DOHH2 (cell line): ENCODE results near the gene ZNF30.

Experiments used
- H3F3A ChIP-seq: fragments of 200-600 bp; sonication (generic), shearing (Covaris generic); 2 replicates; pipeline ENCODE4 v1.6.0; 2016; ENCODE audit warnings: antibody characterized with exemption, mild to moderate bottlenecking; ENCODE audit not compliant: control insufficient read depth, insufficient read depth
- H3K27ac ChIP-seq: fragments of 200-600 bp; sonication (generic); 2 replicates; pipeline ENCODE4 v1.5.1; 2014; ENCODE audit warnings: low read depth, mild to moderate bottlenecking, low read length, moderate library complexity
- H3K27me3 ChIP-seq: fragments of 200-600 bp; sonication (generic); 2 replicates; pipeline ENCODE4 v1.6.1; 2014; ENCODE audit warnings: mild to moderate bottlenecking, low read length, mixed read lengths; ENCODE audit not compliant: control insufficient read depth
- H3K36me3 ChIP-seq: fragments of 200-600 bp; sonication (generic); 2 replicates; pipeline ENCODE4 v1.6.1; 2014; ENCODE audit warnings: mild to moderate bottlenecking, low read length, moderate library complexity, mixed read lengths; ENCODE audit not compliant: control insufficient read depth
- H3K4me1 ChIP-seq: fragments of 200-600 bp; sonication (generic); 2 replicates; pipeline ENCODE4 v1.6.1; 2014; ENCODE audit warnings: mild to moderate bottlenecking, low read length, mixed read lengths; ENCODE audit not compliant: control insufficient read depth
- H3K4me2 ChIP-seq: fragments of 200-600 bp; sonication (generic); 2 replicates; pipeline ENCODE4 v1.6.0; 2014; ENCODE audit warnings: mild to moderate bottlenecking, low read length, moderate library complexity
- H3K4me3 ChIP-seq: fragments of 200-600 bp; sonication (generic); 2 replicates; pipeline ENCODE4 v1.5.1; 2014; ENCODE audit warnings: mild to moderate bottlenecking, low read length, mixed read lengths
- H3K79me2 ChIP-seq: fragments of 200-600 bp; sonication (generic); 2 replicates; pipeline ENCODE4 v1.6.1; 2014; ENCODE audit warnings: mild to moderate bottlenecking, low read length, mixed read lengths; ENCODE audit not compliant: control insufficient read depth
- H3K9me2 ChIP-seq: fragments of 200-600 bp; sonication (generic); replicated peaks from 2 replicates; pipeline ENCODE4 v1.6.1; 2014; ENCODE audit warnings: mild to moderate bottlenecking, low read length, mixed read lengths; ENCODE audit not compliant: control insufficient read depth
- H3K9me3 ChIP-seq: fragments of 200-600 bp; sonication (generic); 2 replicates; pipeline ENCODE4 v1.6.1; 2014; ENCODE audit warnings: antibody characterized with exemption, low read length, mixed read lengths; ENCODE audit not compliant: control insufficient read depth, insufficient read depth
- H4K20me1 ChIP-seq: fragments of 200-600 bp; sonication (generic); 2 replicates; pipeline ENCODE4 v1.6.0; 2014; ENCODE audit warnings: low read depth, mild to moderate bottlenecking, antibody characterized with exemption, low read length, moderate library complexity; ENCODE audit not compliant: control insufficient read depth, insufficient read depth
- CTCF ChIP-seq: fragments of 200-600 bp; sonication (generic); IDR thresholded peaks from one replicate; pipeline ENCODE4 v1.5.1; 2014; ENCODE audit warnings: antibody characterized with exemption, mild to moderate bottlenecking, low read depth, low read length; ENCODE audit not compliant: poor library complexity, severe bottlenecking
- EZH2phosphoT487 ChIP-seq: fragments of 200-600 bp; sonication (generic); IDR thresholded peaks from 2 replicates; pipeline ENCODE4 v1.6.1; 2017; ENCODE audit warnings: borderline replicate concordance, mild to moderate bottlenecking, antibody characterized with exemption, low read length, moderate library complexity, mixed read lengths

The ZNF30 gene

DNA sequence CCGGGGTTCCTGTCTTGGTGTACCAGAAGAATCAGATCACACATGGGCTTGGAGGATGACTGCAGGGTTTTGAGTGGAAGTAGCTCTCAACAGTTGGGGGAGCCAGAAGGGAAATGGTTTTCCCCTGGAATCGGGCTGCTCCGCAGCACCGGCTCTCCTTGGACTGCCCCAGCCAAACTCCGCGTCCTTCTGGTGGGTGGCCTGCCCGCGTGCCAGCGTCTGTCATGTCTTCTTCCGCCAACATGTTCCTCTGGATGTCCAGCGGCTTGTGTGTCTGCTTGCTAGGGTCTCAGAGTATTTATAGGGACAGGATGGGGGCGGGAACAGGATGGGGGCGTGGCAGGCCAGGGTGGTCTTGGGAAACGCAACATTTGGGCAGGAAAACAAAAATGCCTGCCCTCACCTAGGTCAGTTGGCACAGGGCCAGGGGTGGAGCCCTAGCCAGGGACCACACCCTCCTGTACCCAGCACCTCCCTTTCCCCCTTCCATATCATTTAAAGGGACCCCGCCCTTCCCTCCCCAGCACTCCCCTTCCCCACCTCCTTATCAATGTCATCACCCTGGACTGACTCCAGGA, 1.3 kb upstream of the ZNF30 start:
- H3K27ac ChIP-seq = no peak overlapping the region
- H3K36me3 ChIP-seq = no peaks in the 10 kb centered on the region

DNA sequence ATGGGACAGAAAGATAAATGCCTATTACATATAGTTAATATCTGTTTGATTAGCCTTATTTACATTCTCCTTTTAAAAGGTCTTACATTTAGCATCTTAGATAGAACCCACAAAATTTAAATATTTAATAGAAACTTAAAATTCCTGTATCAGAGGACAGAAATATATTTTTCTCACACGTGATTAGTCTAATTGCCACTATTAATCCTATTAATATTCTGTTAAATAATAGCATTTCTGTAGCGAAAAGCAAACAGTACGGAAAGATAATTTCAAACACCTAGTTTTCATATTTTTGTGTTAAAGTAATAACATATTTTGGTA, 380 bp upstream of the ZNF30 start:
- H3K4me3 ChIP-seq = no peak overlapping the region; the same call in 1 of the 2 replicates

More for the DNA sequence above, 1.3 kb upstream of the ZNF30 start:
- no peaks in the 10 kb centered on the region for H3K9me2 ChIP-seq
- H3K79me2 ChIP-seq = no peaks in the 10 kb centered on the region; the same call in 1 of the 2 replicates
- no peak overlapping the region for H3K4me3 ChIP-seq
- no peaks in the 10 kb centered on the region for H3F3A ChIP-seq
- H3K27me3 ChIP-seq = peaks cover 16% of the 10 kb centered on the region
- TF ChIP-seq CTCF (no peak), EZH2phosphoT487 (no peak)
- H4K20me1 ChIP-seq = no peaks in the 10 kb centered on the region
- H3K9me3 ChIP-seq = no peaks in the 10 kb centered on the region
- H3K4me1 ChIP-seq = 0 out of 2 replicates have a peak, but pooled peaks cover 2% of the 10 kb centered on the region
- H3K4me2 ChIP-seq = no peak overlapping the region

GRCh38 chr19:34932494-34932893, 5.8 kb downstream of the ZNF30 start:
- Histone ChIP-seq H3F3A (no peaks in the 10 kb centered on the region), H3K36me3 (no peaks in the 10 kb centered on the region)

More for the DNA sequence above, 380 bp upstream of the ZNF30 start:
- Histone ChIP-seq H3K4me2 (peak overlapping the region; percentile 54), H3K36me3 (no peaks in the 10 kb centered on the region), H3K27me3 (peaks cover 16% of the 10 kb centered on the region), H3K79me2 (no peaks in the 10 kb centered on the region; the same call in 1 of the 2 replicates), H3F3A (no peaks in the 10 kb centered on the region), H3K9me3 (no peaks in the 10 kb centered on the region), H3K27ac (no peak overlapping the region), H3K9me2 (no peaks in the 10 kb centered on the region), H3K4me1 (0 out of 2 replicates have a peak, but pooled peaks cover 2% of the 10 kb centered on the region), H4K20me1 (no peaks in the 10 kb centered on the region)
- TF ChIP-seq EZH2phosphoT487 = no peak
- TF ChIP-seq CTCF = no peak

More at GRCh38 chr19:34932494-34932893, 5.8 kb downstream of the ZNF30 start:
- Histone ChIP-seq H3K4me3 (no peak overlapping the region), H3K9me2 (no peaks in the 10 kb centered on the region), H4K20me1 (no peaks in the 10 kb centered on the region), H3K27me3 (peaks cover 1% of the 10 kb centered on the region), H3K9me3 (no peaks in the 10 kb centered on the region), H3K4me1 (0 out of 2 replicates have a peak, but pooled peaks cover 2% of the 10 kb centered on the region), H3K79me2 (no peaks in the 10 kb centered on the region; the same call in 1 of the 2 replicates), H3K4me2 (no peak overlapping the region), H3K27ac (no peak overlapping the region)
- TF ChIP-seq CTCF = no peak
- TF ChIP-seq EZH2phosphoT487 = no peak
